RWPE2 (cell line): ENCODE results near the gene SCAF1.

Source experiments
- ATAC-seq: fragments of 200-7000 bp; cut with Tn5 transposase; 3 replicates; pipeline ENCODE4 v1.9.1; 2021; ENCODE audit warnings: low read depth
- DNase-seq: peaks from one replicate; pipeline ENCODE4 v3.0.0-alpha.2; 2020; ENCODE audit warnings: low spot score
- H3K27ac ChIP-seq: fragments of 450-650 bp; 2 replicates; pipeline ENCODE4 v1.5.1; 2017; ENCODE audit warnings: mild to moderate bottlenecking; ENCODE audit not compliant: poor library complexity, severe bottlenecking
- H3K27me3 ChIP-seq: fragments of 250-450 bp; sonication (Bioruptor Pico); 2 replicates; pipeline ENCODE4 v1.5.1; 2021; ENCODE audit warnings: mild to moderate bottlenecking, moderate library complexity; ENCODE audit not compliant: insufficient read depth, poor library complexity, severe bottlenecking
- H3K36me3 ChIP-seq: fragments of 250-450 bp; sonication (Bioruptor Pico); 2 replicates; pipeline ENCODE4 v1.5.1; 2020; ENCODE audit warnings: low read depth, mild to moderate bottlenecking, moderate library complexity
- H3K4me1 ChIP-seq: fragments of 250-450 bp; sonication (Bioruptor Pico); 2 replicates; pipeline ENCODE4 v1.5.1; 2021; ENCODE audit warnings: mild to moderate bottlenecking, moderate library complexity; ENCODE audit not compliant: insufficient read depth, poor library complexity, severe bottlenecking
- H3K4me3 ChIP-seq: fragments of 250-450 bp; sonication (Bioruptor Pico); 2 replicates; pipeline ENCODE4 v1.5.1; 2021; ENCODE audit warnings: mild to moderate bottlenecking, moderate library complexity; ENCODE audit not compliant: severe bottlenecking
- H3K9me3 ChIP-seq: fragments of 250-450 bp; sonication (Bioruptor Pico); 2 replicates; pipeline ENCODE4 v1.5.1; 2021; ENCODE audit warnings: mild to moderate bottlenecking, moderate library complexity; ENCODE audit not compliant: severe bottlenecking
- TF ChIP-seq, protein P1 (sequence below): fragments of 450-650 bp; IDR thresholded peaks from one replicate; pipeline ENCODE4 v1.5.1; 2017; ENCODE audit warnings: mild to moderate bottlenecking, moderate library complexity; ENCODE audit not compliant: poor library complexity, severe bottlenecking

The SCAF1 gene

DNA sequence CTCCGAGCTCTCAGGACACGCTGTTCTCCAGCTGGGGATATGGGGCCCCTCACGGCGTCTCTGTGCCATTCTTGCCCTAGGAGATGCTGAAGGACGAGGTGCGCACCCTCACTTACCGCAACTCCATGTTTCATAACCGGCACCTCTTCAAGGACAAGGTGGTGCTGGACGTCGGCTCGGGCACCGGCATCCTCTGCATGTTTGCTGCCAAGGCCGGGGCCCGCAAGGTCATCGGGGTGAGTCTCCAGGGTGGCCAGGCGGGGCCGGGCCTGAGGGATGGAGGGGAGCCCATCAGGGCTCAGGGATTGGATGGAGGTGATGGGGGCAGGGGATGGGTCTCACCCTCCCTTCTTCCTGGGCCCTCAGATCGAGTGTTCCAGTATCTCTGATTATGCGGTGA, 39.8 kb downstream of the SCAF1 start:
- H3K36me3 ChIP-seq, result peaks cover 60% of the 10 kb centered on the region
- TF ChIP-seq, protein P1, sequence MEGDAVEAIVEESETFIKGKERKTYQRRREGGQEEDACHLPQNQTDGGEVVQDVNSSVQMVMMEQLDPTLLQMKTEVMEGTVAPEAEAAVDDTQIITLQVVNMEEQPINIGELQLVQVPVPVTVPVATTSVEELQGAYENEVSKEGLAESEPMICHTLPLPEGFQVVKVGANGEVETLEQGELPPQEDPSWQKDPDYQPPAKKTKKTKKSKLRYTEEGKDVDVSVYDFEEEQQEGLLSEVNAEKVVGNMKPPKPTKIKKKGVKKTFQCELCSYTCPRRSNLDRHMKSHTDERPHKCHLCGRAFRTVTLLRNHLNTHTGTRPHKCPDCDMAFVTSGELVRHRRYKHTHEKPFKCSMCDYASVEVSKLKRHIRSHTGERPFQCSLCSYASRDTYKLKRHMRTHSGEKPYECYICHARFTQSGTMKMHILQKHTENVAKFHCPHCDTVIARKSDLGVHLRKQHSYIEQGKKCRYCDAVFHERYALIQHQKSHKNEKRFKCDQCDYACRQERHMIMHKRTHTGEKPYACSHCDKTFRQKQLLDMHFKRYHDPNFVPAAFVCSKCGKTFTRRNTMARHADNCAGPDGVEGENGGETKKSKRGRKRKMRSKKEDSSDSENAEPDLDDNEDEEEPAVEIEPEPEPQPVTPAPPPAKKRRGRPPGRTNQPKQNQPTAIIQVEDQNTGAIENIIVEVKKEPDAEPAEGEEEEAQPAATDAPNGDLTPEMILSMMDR, result no peak
- H3K4me1 ChIP-seq, result peaks cover 2% of the 10 kb centered on the region
- DNase-seq (no peak), ATAC-seq (no peak)
- no peaks in the 10 kb centered on the region for H3K27me3 ChIP-seq
- H3K9me3 ChIP-seq, result no peaks in the 10 kb centered on the region
- H3K4me3 ChIP-seq, result no peak overlapping the region
- H3K27ac ChIP-seq, result no peak overlapping the region

- Histone ChIP-seq H3K9me3 (no peaks in the 10 kb centered on the region), H3K4me1 (peaks cover 2% of the 10 kb centered on the region), H3K4me3 (no peak overlapping the region), H3K27me3 (no peaks in the 10 kb centered on the region), H3K27ac (no peak overlapping the region), H3K36me3 (peaks cover 60% of the 10 kb centered on the region)
- TF ChIP-seq, protein P1, result no peak
- DNase-seq (no peak), ATAC-seq (no peak)
These were observed 40.3 kb downstream of the SCAF1 start for GRCh38 chr19:49682274-49682673.

- no peak for ATAC-seq
- Histone ChIP-seq H3K36me3 (peaks cover 63% of the 10 kb centered on the region), H3K27ac (no peak overlapping the region), H3K4me1 (peaks cover 2% of the 10 kb centered on the region), H3K4me3 (no peak overlapping the region), H3K27me3 (no peaks in the 10 kb centered on the region), H3K9me3 (no peaks in the 10 kb centered on the region)
- TF ChIP-seq, protein P1, result no peak
- no peak for DNase-seq
These were observed 41.8 kb downstream of the SCAF1 start for GRCh38 chr19:49683814-49684250.

GRCh38 chr19:49684251-49684982, 42.4 kb downstream of the SCAF1 start:
- H3K27ac ChIP-seq, result no peak overlapping the region

More at GRCh38 chr19:49684251-49684982, 42.4 kb downstream of the SCAF1 start:
- H3K9me3 ChIP-seq, result no peaks in the 10 kb centered on the region
- H3K4me3 ChIP-seq, result no peak overlapping the region
- H3K4me1 ChIP-seq, result no peaks in the 10 kb centered on the region
- H3K27me3 ChIP-seq, result no peaks in the 10 kb centered on the region
- TF ChIP-seq, protein P1, result peak; percentile 61
- peak; percentile 7; the same call in 1 of the 3 replicates for ATAC-seq
- H3K36me3 ChIP-seq, result peaks cover 63% of the 10 kb centered on the region
- peak; percentile 58 for DNase-seq
